ENCODE measurements around the gene SPIRE2. TPM values are rescaled to one million over a fixed set of nuclear protein-coding genes. Genes with fewer than 3 reads are reported as not detected.

The SPIRE2 gene
- total RNA-seq, 3 donors from 2014 or later (not counting 1 experiment from before 2014, with no cell fraction given), result 4.5 to 8.7 (median 6.5) TPM

- H3K36me3 ChIP-seq (ENCODE audit: control insufficient read depth, insufficient read depth, low read length), result peaks cover 65% of the 10 kb centered on the region
- no peaks in the 10 kb centered on the region for H3K27me3 Mint-ChIP-seq (ENCODE audit: low read depth in 2 of 2)
- no peaks in the 10 kb centered on the region for H3K9me3 Mint-ChIP-seq
- no peak overlapping the region for H3K4me3 ChIP-seq (ENCODE audit: low read length)
- 97% methylated on average over 16 of the region's 16 CpGs for WGBS (ENCODE audit: insufficient coverage)
- no peaks in the 10 kb centered on the region for H3K27me3 ChIP-seq (ENCODE audit: control insufficient read depth, insufficient read depth, low read length)
- H3K4me1 Mint-ChIP-seq, result peaks cover 9 to 12% of the 10 kb centered on the region in 2 donors
- no peaks in the 10 kb centered on the region for H3K36me3 Mint-ChIP-seq
- H3K27ac ChIP-seq (ENCODE audit: low read length), result no peak overlapping the region
- DNase-seq, result no peak
- intact Hi-C loops (cut with micrococcal nuclease), result no loop called here
- H3K9me3 ChIP-seq (ENCODE audit: control insufficient read depth, insufficient read depth, low read length), result no peaks in the 10 kb centered on the region
- peak overlapping the region; percentile 21 to 65 for H3K27ac Mint-ChIP-seq
- peaks cover 7% of the 10 kb centered on the region for H3K4me1 ChIP-seq (ENCODE audit: control insufficient read depth, insufficient read depth, low read length)
- TF ChIP-seq, protein P1, sequence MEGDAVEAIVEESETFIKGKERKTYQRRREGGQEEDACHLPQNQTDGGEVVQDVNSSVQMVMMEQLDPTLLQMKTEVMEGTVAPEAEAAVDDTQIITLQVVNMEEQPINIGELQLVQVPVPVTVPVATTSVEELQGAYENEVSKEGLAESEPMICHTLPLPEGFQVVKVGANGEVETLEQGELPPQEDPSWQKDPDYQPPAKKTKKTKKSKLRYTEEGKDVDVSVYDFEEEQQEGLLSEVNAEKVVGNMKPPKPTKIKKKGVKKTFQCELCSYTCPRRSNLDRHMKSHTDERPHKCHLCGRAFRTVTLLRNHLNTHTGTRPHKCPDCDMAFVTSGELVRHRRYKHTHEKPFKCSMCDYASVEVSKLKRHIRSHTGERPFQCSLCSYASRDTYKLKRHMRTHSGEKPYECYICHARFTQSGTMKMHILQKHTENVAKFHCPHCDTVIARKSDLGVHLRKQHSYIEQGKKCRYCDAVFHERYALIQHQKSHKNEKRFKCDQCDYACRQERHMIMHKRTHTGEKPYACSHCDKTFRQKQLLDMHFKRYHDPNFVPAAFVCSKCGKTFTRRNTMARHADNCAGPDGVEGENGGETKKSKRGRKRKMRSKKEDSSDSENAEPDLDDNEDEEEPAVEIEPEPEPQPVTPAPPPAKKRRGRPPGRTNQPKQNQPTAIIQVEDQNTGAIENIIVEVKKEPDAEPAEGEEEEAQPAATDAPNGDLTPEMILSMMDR (IDR thresholded peaks at IDR 0.05), result no peak
- no peak for ATAC-seq
- no peak overlapping the region for H3K4me3 Mint-ChIP-seq
Measured at GRCh38 chr16:89890886-89891657, 62.8 kb downstream of the SPIRE2 start.

GRCh38 chr16:89892055-89892630, 63.9 kb downstream of the SPIRE2 start:
- Mint-ChIP-seq H3K36me3 (no peaks in the 10 kb centered on the region), H3K27me3 (ENCODE audit: low read depth in 2 of 2) (no peaks in the 10 kb centered on the region), H3K4me1 (peaks cover 9 to 12% of the 10 kb centered on the region in 2 donors), H3K27ac (peak overlapping the region in 1 of 2 donors; percentile 65), H3K9me3 (no peaks in the 10 kb centered on the region), H3K4me3 (no peak overlapping the region)
- Histone ChIP-seq H3K27ac (ENCODE audit: low read length) (no peak overlapping the region), H3K27me3 (ENCODE audit: control insufficient read depth, insufficient read depth, low read length) (no peaks in the 10 kb centered on the region), H3K4me3 (ENCODE audit: low read length) (no peak overlapping the region), H3K4me1 (ENCODE audit: control insufficient read depth, insufficient read depth, low read length) (peaks cover 7% of the 10 kb centered on the region), H3K36me3 (ENCODE audit: control insufficient read depth, insufficient read depth, low read length) (peaks cover 67% of the 10 kb centered on the region), H3K9me3 (ENCODE audit: control insufficient read depth, insufficient read depth, low read length) (no peaks in the 10 kb centered on the region)
- WGBS (ENCODE audit: insufficient coverage), result 96% methylated on average over 18 of the region's 18 CpGs
- TF ChIP-seq, protein P1 (IDR thresholded peaks at IDR 0.05), result no peak
- DNase-seq (no peak), ATAC-seq (no peak)
- intact Hi-C loops (cut with micrococcal nuclease), result no loop called here

- DNase-seq, result no peak
- Mint-ChIP-seq H3K4me3 (no peak overlapping the region), H3K27ac (no peak overlapping the region), H3K27me3 (ENCODE audit: low read depth in 2 of 2) (no peaks in the 10 kb centered on the region), H3K9me3 (no peaks in the 10 kb centered on the region), H3K36me3 (no peaks in the 10 kb centered on the region), H3K4me1 (peaks cover 9 to 12% of the 10 kb centered on the region in 2 donors)
- peaks cover 66% of the 10 kb centered on the region for H3K36me3 ChIP-seq (ENCODE audit: control insufficient read depth, insufficient read depth, low read length)
- peaks cover 7% of the 10 kb centered on the region for H3K4me1 ChIP-seq (ENCODE audit: control insufficient read depth, insufficient read depth, low read length)
- 98% methylated on average over 9 of the region's 9 CpGs for WGBS (ENCODE audit: insufficient coverage)
- TF ChIP-seq, protein P1 (IDR thresholded peaks at IDR 0.05), result no peak
- H3K4me3 ChIP-seq (ENCODE audit: low read length), result no peak overlapping the region
- no peak overlapping the region for H3K27ac ChIP-seq (ENCODE audit: low read length)
- no peaks in the 10 kb centered on the region for H3K9me3 ChIP-seq (ENCODE audit: control insufficient read depth, insufficient read depth, low read length)
- no peak for ATAC-seq
- intact Hi-C loops (cut with micrococcal nuclease), result no loop called here
- H3K27me3 ChIP-seq (ENCODE audit: control insufficient read depth, insufficient read depth, low read length), result no peaks in the 10 kb centered on the region
Measured at GRCh38 chr16:89892635-89893034, 64.4 kb downstream of the SPIRE2 start.
